Keratinocyte (primary cell): ENCODE measurements around the gene PROC. TPM values are rescaled to one million over a fixed set of nuclear protein-coding genes. Genes with fewer than 3 reads are reported as not detected.
"Not testable (repeated sequence)": the region's sequence is repeated elsewhere in the genome, so short reads cannot be mapped to it uniquely, and the experiment has no call there.

ENCODE experiments used
- DNase-seq: peaks from one replicate; pipeline ENCODE4 v3.0.0-alpha.2; 2011; ENCODE audit warnings: low read depth, missing footprints, low spot score
- FAIRE-seq: peaks from 2 replicates; lab custom pipeline; 2011; peaks lifted over from hg19 to GRCh38; lab: Jason Lieb, UNC
- H2AFZ ChIP-seq: 2 replicates; pipeline ENCODE4 v1.6.0; 2012; ENCODE audit warnings: low read length, control low read depth, inconsistent platforms; ENCODE audit not compliant: control insufficient read depth
- H3K27ac ChIP-seq: 2 replicates; pipeline ENCODE4 v1.5.1; 2011; ENCODE audit warnings: low read length; ENCODE audit not compliant: control insufficient read depth, insufficient read depth
- H3K27me3 ChIP-seq: 3 replicates; pipeline ENCODE4 v1.6.0; 2011; ENCODE audit warnings: low read length; ENCODE audit not compliant: control insufficient read depth, insufficient read depth; ENCODE audit errors: extremely low read depth
- H3K36me3 ChIP-seq, 2 experiments: 2 replicates in 1 of 2; 3 replicates in 1 of 2; pipeline ENCODE4 v1.5.1; 2011; ENCODE audit warnings: low read length in 2 of 2, mild to moderate bottlenecking in 1 of 2; ENCODE audit not compliant: control insufficient read depth in 2 of 2, insufficient read depth in 2 of 2; ENCODE audit errors: extremely low read depth in 1 of 2
- H3K4me1 ChIP-seq: 3 replicates; pipeline ENCODE4 v1.5.1; 2011; ENCODE audit warnings: low read length; ENCODE audit not compliant: control insufficient read depth, insufficient read depth; ENCODE audit errors: extremely low read depth
- H3K4me2 ChIP-seq: 3 replicates; pipeline ENCODE4 v1.6.0; 2011; ENCODE audit warnings: low read depth, low read length; ENCODE audit not compliant: control insufficient read depth, insufficient read depth; ENCODE audit errors: extremely low read depth
- H3K4me3 ChIP-seq, 3 experiments: fragments of 200-600 bp in 1 of 3; sonication (generic) in 1 of 3; 2 replicates in 2 of 3; 3 replicates in 1 of 3; pipeline ENCODE4 v1.5.1; 2011 to 2016; ENCODE audit warnings: low read length in 3 of 3, mild to moderate bottlenecking in 3 of 3, control low read depth in 2 of 3, inconsistent platforms in 1 of 3, low read depth in 1 of 3, mixed read lengths in 1 of 3, mixed run types in 1 of 3, moderate library complexity in 1 of 3; ENCODE audit not compliant: control insufficient read depth in 2 of 3, insufficient read depth in 2 of 3; ENCODE audit errors: extremely low read depth in 1 of 3
- H3K79me2 ChIP-seq: 2 replicates; pipeline ENCODE4 v1.6.0; 2012; ENCODE audit warnings: low read length; ENCODE audit not compliant: control insufficient read depth, insufficient read depth
- H3K9ac ChIP-seq: 3 replicates; pipeline ENCODE4 v1.6.0; 2011; ENCODE audit warnings: low read length; ENCODE audit not compliant: control insufficient read depth, insufficient read depth; ENCODE audit errors: extremely low read depth
- H3K9me1 ChIP-seq: 3 replicates; pipeline ENCODE4 v1.6.0; 2011; ENCODE audit warnings: low read length; ENCODE audit not compliant: control insufficient read depth, insufficient read depth; ENCODE audit errors: extremely low read depth
- H3K9me3 ChIP-seq: 2 replicates; pipeline ENCODE4 v1.5.1; 2012; ENCODE audit warnings: low read depth, low read length; ENCODE audit not compliant: control insufficient read depth
- H4K20me1 ChIP-seq: 3 replicates; pipeline ENCODE4 v1.6.0; 2011; ENCODE audit warnings: low read length; ENCODE audit not compliant: control insufficient read depth, insufficient read depth; ENCODE audit errors: extremely low read depth
- EZH2 ChIP-seq: IDR thresholded peaks from one replicate; pipeline ENCODE4 v1.6.1; 2012; ENCODE audit warnings: inconsistent platforms, mild to moderate bottlenecking, low read length, moderate library complexity
- dilution Hi-C: fragments of 300-500 bp; cut with MboI; formaldehyde crosslinking; loops from one replicate; pipeline ENCODE4 v1.7.0; 2020; ENCODE audit warnings: low sequenced_read_pairs; ENCODE audit not compliant: extremely low pct_ligation_motif_present
- polyA plus RNA-seq, 5 experiments: library from polyadenylated mRNA; depleted of rRNA in 3 of 5; stranded (reverse) in 3 of 5; stranded (forward) in 1 of 5; unstranded in 1 of 5; fragments of >200 nt; gene quantifications; 1 replicate in 1 of 5; 2 replicates in 3 of 5; 3 replicates in 1 of 5; pipeline versions ENCODE4 v1.2.1 to v1.2.3, GENCODE V29; 2011 to 2012; ENCODE audit warnings: missing spikeins in 2 of 5, low read depth in 1 of 5, low replicate concordance in 1 of 5
- TF ChIP-seq, protein P1 (sequence below), 3 experiments: IDR thresholded peaks in 1 of 3; conservative IDR thresholded peaks in 1 of 3; optimal IDR thresholded peaks in 1 of 3; 2 replicates in 2 of 3; 3 replicates in 1 of 3; pipeline versions ENCODE3 to v1.5.1; 2011; ENCODE audit warnings: low read length in 3 of 3, mild to moderate bottlenecking in 3 of 3, moderate library complexity in 2 of 3, control low read depth in 1 of 3, inconsistent platforms in 1 of 3; ENCODE audit not compliant: insufficient read depth in 2 of 3; ENCODE audit errors: extremely low read depth in 1 of 3

PROC gene
- polyA plus RNA-seq, 1 donor (not counting 4 experiments of a cell fraction or from before 2014, with no cell fraction given), result 0.16 TPM

GRCh38 chr2:127408004-127408806, 10.0 kb upstream of the PROC start:
- FAIRE-seq (no peak), DNase-seq (no peak)
- Histone ChIP-seq H3K4me1 (peaks cover 27% of the 10 kb centered on the region), H3K9ac (peak overlapping the region; percentile 62), H3K27me3 (no peaks in the 10 kb centered on the region), H3K9me1 (no peaks in the 10 kb centered on the region), H3K4me3 (peak overlapping the region in 1 of 3 experiments; percentile 10), H3K27ac (peak overlapping the region; percentile 45), H3K36me3 (no peaks in the 10 kb centered on the region), H4K20me1 (no peaks in the 10 kb centered on the region), H3K79me2 (no peaks in the 10 kb centered on the region), H3K4me2 (peak overlapping the region; percentile 48), H2AFZ (peak overlapping the region; percentile 45), H3K9me3 (no peaks in the 10 kb centered on the region)
- TF ChIP-seq, protein P1, sequence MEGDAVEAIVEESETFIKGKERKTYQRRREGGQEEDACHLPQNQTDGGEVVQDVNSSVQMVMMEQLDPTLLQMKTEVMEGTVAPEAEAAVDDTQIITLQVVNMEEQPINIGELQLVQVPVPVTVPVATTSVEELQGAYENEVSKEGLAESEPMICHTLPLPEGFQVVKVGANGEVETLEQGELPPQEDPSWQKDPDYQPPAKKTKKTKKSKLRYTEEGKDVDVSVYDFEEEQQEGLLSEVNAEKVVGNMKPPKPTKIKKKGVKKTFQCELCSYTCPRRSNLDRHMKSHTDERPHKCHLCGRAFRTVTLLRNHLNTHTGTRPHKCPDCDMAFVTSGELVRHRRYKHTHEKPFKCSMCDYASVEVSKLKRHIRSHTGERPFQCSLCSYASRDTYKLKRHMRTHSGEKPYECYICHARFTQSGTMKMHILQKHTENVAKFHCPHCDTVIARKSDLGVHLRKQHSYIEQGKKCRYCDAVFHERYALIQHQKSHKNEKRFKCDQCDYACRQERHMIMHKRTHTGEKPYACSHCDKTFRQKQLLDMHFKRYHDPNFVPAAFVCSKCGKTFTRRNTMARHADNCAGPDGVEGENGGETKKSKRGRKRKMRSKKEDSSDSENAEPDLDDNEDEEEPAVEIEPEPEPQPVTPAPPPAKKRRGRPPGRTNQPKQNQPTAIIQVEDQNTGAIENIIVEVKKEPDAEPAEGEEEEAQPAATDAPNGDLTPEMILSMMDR (optimal IDR thresholded peaks at IDR 0.05 in 1 of 3, IDR thresholded peaks at IDR 0.05 in 1 of 3, conservative IDR thresholded peaks at IDR 0.05 in 1 of 3; ENCODE audit: extremely low read depth in 1 of 3, insufficient read depth in 2 of 3, low read length in 3 of 3), result no peak
- no peak for TF ChIP-seq EZH2
- dilution Hi-C loops, result no loop called here

GRCh38 chr2:127408807-127409099, 9.5 kb upstream of the PROC start:
- H3K27ac ChIP-seq, result no peak overlapping the region
- H3K9me3 ChIP-seq, result no peaks in the 10 kb centered on the region
- H3K4me3 ChIP-seq, result no peak overlapping the region
- no peaks in the 10 kb centered on the region for H3K36me3 ChIP-seq
- peaks cover 29% of the 10 kb centered on the region for H3K4me1 ChIP-seq
- no peaks in the 10 kb centered on the region for H3K27me3 ChIP-seq
- H4K20me1 ChIP-seq, result no peaks in the 10 kb centered on the region
- FAIRE-seq (no peak), DNase-seq (no peak)
- no peaks in the 10 kb centered on the region for H3K79me2 ChIP-seq
- no peak for TF ChIP-seq EZH2
- H3K4me2 ChIP-seq, result no peak overlapping the region
- no peak overlapping the region for H3K9ac ChIP-seq
- dilution Hi-C loops, result no loop called here
- H3K9me1 ChIP-seq, result no peaks in the 10 kb centered on the region
- no peak overlapping the region for H2AFZ ChIP-seq

DNA sequence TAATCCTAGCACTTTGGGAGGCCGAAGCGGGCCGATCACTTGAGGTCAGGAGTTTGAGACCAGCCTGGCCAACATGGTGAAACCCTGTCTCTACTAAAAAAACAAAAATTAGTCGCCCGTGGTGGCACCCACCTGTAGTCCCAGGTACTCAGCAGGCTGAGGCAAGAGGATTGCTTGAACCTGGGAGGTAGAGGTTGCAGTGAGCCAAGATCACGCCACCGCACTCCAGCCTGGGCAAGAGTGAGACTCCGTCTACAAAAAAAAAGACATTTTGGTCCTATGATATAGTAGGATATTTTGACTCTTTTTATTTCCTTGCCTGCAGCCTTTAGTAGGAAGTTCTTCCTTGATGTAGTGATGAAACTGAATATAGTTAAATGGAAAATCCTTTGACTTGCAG, 8.5 kb upstream of the PROC start:
- H3K9ac ChIP-seq, H3K27ac ChIP-seq, FAIRE-seq, H2AFZ ChIP-seq, H3K9me3 ChIP-seq, H4K20me1 ChIP-seq, H3K36me3 ChIP-seq, H3K79me2 ChIP-seq, H3K4me3 ChIP-seq, H3K4me2 ChIP-seq, H3K9me1 ChIP-seq, dilution Hi-C loops, H3K27me3 ChIP-seq, DNase-seq: not testable (repeated sequence)
- H3K4me1 ChIP-seq, result peaks cover 32% of the 10 kb centered on the region
